Measurements from ENCODE around the gene TRIM3.

TRIM3 gene

DNA sequence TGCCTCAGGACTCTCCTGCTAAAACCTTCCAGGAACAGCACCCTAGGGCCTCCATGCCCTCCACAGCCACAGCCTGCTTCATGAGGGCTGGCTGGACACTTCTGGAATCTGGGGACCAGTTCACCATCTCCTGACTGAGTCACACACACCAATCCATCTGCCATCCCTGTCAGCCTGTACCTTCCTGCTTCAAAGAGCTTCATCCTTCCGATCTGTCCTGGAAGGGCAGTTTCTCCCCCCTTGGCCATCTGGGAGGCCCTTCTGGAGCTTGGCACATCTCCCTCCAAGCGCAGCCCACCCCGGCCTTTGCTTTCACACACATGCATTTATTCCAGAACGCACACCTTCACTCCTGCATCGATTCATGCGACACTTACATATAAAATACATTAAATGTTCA lies 67.9 kb downstream of the TRIM3 start:
- TF ChIP-seq GATA3 (IDR thresholded peaks at IDR 0.05; ENCODE audit: low read depth, low read length) (no peak), GATA2 (IDR thresholded peaks at IDR 0.05; ENCODE audit: low read depth, low read length) (no peak)

- TF ChIP-seq GATA2 (IDR thresholded peaks at IDR 0.05; ENCODE audit: low read depth, low read length) = no peak
- no peak for TF ChIP-seq GATA3 (IDR thresholded peaks at IDR 0.05; ENCODE audit: low read depth, low read length)
These were observed 68.6 kb downstream of the TRIM3 start for GRCh38 chr11:6405052-6405667.

DNA sequence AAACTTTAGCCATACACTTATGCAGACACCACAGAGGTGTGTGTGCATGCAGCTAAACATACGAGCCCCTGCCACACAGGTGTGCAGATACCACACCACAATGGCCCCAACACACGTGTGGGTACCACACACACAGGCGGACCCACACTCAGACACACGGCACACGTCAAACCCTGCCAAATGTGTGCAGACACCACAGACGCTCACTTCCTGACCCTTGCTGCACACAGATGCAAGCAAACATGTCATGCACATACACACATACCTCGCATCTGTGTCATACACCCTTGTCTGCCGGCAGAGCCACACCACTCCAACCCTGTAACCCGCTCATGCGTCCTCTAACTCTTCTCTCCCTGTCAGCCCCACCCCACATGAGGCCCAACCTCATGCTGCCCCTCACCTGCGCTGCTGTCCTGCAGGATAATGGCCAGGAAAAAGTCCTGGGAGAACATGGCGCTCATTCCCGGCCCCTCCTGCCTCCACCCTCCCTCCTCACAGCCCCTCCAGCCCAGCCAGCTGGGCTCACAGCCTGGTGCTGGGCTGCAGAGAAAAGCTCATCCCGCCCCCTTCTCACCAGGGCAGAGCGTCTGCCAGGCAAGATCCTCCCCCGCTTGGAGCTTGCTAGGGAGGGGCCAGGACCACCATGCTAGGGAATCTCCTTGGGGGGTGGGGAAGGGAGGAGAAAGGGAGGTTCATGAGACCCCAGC lies 69.2 kb downstream of the TRIM3 start:
- TF ChIP-seq GATA3 (IDR thresholded peaks at IDR 0.05; ENCODE audit: low read depth, low read length) = no peak
- TF ChIP-seq GATA2 (IDR thresholded peaks at IDR 0.05; ENCODE audit: low read depth, low read length) = no peak

DNA sequence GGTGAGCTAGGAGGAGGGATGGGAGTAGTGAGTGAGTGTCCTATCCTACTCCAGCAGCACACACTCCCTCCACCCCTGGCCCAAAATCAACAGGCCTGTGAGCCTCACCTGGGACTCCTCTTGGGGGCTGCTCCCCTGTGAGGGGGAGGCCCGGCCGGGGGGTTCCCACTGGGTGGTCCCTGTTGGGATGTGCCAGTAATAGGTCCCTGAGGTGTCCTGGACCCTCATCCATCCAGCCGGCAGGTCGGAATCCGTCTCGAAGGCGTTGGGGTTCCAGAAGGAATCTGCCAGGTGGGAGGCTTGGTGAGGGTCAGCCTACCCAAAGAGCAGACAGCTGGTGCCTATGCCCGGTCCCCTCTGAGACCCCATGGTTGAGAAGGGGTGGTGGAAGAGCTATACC lies 70.2 kb downstream of the TRIM3 start:
- TF ChIP-seq GATA3 (IDR thresholded peaks at IDR 0.05; ENCODE audit: low read depth, low read length) (no peak), GATA2 (IDR thresholded peaks at IDR 0.05; ENCODE audit: low read depth, low read length) (no peak)

GRCh38 chr11:6402561-6402981 lies 71.2 kb downstream of the TRIM3 start:
- TF ChIP-seq GATA3 (IDR thresholded peaks at IDR 0.05; ENCODE audit: low read depth, low read length) (no peak), GATA2 (IDR thresholded peaks at IDR 0.05; ENCODE audit: low read depth, low read length) (no peak)

- no peak for TF ChIP-seq GATA3 (IDR thresholded peaks at IDR 0.05; ENCODE audit: low read depth, low read length)
- TF ChIP-seq GATA2 (IDR thresholded peaks at IDR 0.05; ENCODE audit: low read depth, low read length) = no peak
These were observed 71.7 kb downstream of the TRIM3 start for GRCh38 chr11:6402061-6402470.

GRCh38 chr11:6401464-6401863 lies 72.3 kb downstream of the TRIM3 start:
- TF ChIP-seq GATA2 (IDR thresholded peaks at IDR 0.05; ENCODE audit: low read depth, low read length) = no peak
- TF ChIP-seq GATA3 (IDR thresholded peaks at IDR 0.05; ENCODE audit: low read depth, low read length) = no peak

DNA sequence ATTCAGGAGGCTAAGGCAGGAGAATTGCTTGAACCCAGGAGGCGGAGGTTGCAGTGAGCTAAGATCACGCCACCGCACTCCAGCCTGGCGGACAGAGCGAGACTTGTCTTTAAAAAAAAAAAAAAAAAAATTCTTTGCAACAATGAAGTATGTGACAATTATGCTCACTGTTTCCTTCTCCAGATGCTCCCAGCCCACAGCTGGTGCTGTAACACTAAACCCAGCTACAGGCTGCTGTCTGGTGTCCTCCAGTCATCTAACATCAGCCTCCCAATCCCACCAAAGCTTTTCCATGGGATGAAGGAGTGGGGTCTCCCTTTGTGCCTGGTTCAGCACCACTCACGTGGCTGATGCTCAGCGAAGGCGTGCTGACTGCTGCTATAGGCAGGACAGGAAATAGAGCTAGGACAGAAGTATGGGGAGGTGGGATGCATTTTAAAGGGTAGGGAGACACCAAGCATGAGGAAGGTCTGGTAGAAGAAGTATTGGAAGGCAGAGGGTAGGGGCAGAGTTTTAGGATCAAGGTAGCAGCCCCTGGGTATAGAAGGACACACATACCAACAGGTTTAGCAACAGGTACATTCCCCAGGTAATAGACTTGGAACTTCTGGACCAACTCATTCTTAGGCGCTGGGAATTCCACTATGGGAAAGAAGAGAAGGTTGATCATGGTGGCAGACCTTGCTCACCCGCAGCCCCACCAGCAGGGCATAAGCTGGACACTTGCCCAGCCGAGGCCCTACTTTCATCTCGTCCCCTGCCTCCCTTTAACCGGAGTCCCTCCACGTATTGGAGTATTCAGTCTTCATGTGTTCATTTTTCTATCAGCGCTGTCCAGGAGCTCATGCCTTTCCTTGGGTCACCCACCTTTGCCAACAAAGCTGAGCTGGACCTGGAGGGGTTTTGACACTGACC lies 73.1 kb downstream of the TRIM3 start:
- TF ChIP-seq GATA2 (IDR thresholded peaks at IDR 0.05; ENCODE audit: low read depth, low read length) (no peak), GATA3 (IDR thresholded peaks at IDR 0.05; ENCODE audit: low read depth, low read length) (no peak)
